Cerebellar nuclear complex (tissue), 1 donor: ENCODE measurements around the gene TBC1D30.
"Not testable (repeated sequence)": the region's sequence is repeated elsewhere in the genome, so short reads cannot be mapped to it uniquely, and the experiment has no call there.

ENCODE experiments used
- DNase-seq, 2 experiments: peaks; one replicate each; lab custom pipeline; 2025; lab: John Stamatoyannopoulos, UW

Gene TBC1D30

DNA sequence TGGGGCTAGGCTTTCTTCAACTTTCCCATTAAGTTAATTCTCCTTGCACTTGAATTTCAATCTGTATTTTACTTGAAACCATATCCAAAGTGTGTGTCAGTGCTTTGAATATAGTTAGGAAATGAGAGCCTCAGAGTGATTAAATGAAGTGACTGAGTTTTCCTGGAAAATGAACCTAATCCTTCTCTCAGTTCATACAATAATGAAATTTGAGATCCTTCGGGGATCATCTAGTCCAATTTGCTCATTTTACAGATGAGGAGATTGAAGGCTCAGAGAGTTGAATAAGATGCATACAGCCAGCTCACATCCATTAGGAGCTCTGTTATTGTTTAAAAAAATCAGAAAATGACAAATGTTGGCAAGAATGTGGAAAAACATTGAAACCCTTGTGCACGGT is 18.3 kb upstream of the TBC1D30 start:
- DNase-seq: no peak

DNA sequence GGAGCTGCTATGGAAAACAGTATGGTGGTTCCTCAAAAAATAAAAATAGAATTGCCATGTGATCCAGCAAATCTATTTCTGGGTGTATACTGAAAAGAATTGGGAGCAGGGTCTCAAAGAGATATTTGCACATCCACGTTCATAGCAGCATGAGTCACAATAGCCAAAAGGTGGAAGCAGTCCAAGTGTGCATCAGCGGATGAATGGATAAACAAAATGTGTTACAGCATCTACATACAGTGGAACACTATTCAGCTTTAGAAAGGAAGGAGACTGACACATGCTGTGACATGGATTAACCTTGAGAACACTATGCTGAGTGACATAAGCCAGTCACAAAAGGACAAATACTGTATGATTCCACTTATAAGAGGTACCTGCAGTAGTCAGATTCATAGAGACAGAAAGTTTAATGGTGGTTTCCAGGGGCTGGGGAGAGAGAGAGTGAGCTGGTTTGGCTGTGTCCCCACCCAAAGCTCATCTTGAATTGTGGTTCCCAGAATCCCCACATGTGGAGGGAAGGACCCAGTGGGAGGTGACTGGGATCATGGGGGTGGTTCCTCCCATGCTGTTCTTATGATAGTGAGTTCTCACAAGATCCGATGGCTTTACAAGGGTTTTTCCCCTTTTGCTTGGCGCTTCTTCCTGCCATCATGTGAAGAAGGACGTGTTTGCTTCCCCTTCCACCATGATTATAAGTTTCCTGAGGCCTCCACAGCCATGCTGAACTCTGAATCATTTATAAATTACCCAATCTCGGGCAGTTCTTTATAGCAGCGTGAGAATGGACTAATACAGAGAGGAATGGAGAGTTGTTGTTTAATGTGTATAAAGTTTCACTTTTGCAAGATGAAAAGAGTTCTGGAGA is 17.6 kb upstream of the TBC1D30 start:
- no peak for DNase-seq

DNA sequence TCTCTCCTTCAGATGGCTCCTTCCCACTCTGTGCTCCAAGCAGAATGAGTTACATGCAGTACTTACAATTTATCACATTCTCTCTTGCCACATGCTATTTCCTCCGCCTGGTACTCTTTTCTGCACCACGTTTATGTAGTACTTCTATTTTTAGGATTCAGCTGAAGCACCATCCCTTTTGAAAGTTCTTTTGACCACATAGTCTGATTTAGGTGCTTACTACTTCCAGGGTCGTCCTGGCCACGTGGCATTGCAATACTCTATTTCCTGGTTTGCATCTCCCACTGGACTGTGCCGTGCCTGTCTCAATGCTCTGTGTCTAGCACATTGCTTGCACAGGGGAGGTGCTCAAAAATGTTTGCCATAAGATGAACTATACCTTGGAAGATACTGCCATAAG is 16.3 kb upstream of the TBC1D30 start:
- no peak for DNase-seq

DNA sequence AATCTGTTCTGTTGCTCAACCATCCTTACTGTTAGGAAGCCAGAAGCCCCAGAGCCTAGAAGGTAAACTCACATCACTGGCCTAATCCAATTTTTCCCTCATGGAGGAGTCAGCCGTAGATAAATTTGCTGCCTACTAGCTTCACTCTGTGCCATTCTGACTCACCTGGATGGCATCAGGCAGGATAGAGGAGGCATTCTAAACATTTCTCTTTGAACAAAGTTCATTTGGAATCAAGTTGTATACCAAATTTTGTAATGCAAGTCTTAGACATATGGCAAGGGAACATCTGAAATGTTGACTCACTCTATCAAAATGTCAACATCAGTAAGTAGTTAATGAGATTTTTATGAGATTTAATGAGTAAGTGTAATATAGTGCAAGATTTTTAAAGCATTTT is 13.6 kb upstream of the TBC1D30 start:
- no peak for DNase-seq

DNA sequence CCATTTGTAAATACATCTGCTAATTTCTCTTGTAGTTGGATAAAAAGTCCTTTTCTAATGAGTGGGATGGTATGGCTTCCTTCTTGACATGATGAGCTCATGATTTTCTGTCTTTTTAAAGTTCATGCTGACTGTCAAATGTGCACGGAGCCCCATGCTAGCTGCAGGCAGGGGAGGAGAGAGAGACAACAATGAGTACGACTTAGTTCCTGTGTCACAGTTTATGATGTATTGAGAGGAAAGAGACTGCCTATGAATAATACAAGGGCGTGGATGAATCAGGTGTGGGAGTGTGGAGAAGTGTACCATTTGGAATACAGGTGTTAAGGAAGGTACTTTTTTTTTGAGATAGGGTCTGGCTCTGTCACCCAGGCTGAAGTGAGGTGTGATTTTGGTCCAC is 10.7 kb upstream of the TBC1D30 start:
- DNase-seq: no peak

DNA sequence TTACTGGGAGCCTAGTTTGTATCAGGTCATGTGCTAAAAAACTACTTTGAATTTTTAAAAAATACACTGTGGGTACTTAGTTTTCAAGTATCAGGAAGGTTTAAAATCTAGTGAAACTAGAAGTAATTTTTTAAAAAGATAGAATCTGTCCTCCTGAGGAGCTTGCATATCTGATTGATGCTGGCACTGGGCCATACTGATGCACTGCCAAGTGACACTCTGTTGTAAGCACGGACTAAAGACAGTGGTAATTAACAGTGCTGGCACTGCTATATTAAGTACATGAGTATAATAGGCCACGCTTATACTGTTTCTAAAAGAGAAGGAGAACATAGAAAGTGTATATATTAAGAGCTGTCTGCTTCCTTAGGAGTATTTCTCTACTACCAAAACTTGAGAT is 10.0 kb upstream of the TBC1D30 start:
- no peak for DNase-seq

DNA sequence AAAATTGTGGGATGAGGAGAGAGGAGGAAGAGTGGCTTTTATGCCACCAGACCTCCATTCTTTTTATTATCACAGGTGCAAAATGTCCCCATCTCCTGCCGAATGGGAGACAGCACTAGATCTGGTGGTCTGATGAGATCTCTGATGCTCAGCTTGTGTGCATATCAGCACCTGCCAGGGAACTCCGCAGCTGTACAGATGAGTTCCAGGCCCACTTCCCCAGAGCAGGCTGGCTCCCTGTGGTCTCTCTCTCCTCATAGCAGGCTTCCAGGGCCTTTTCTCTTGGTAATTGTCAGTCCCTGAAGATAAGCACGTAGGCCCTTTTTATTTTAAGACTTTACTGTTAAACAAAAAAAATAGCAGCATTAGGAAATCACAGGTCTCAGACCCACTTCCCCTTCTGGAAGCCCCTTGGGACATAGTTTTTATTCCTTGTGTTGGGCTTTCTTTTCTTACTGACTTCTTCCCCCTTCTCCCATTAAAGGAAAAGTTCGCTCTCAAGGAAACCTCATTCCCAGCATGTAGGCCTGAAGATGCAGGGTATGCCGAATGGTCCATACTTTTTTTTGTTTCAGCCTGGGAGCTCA is 4.5 kb upstream of the TBC1D30 start:
- DNase-seq: no peak

DNA sequence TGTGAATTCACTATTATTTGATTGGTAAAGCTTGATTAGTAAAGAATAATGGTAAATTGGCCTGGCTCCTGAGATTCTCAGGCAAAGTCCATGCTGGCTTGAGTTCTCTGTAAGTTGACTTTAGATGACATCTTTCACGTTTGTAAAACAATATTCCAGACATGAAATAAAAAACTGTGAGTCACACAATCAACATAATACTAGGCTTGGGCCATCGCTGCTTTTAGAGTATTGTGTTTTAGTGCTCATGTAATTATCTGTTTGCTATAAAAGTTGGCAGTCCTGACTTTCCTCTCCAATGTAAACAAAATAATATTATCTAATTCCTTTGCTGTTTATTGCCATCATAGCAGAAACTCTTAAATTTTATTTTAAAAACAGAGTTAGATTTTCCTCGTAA is 3.9 kb upstream of the TBC1D30 start:
- DNase-seq: no peak

DNA sequence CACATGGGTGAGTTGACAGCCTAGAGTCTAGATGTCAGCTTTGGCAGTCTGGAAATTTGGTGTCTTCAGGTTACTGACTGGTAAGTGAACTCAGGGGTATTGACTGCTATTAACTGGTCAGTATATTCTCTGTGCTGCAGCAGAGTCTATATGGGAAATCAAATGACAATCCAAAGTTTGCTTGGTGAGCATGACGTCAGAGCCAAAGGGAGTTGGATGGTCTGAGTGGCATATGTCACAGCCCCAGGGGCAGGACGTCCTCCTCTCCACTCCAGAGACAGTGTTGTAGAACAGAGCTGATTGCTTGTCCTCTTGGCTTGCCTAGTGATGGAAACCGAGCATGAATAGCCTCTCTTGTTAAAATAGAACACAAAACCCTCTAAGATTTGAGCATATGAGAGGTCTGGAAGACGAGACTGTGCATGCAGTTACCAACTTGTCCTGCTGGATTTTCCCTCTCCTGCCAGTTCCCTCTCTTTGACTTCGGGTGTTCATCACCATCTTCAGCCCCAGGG is 3.3 kb upstream of the TBC1D30 start:
- no peak for DNase-seq

DNA sequence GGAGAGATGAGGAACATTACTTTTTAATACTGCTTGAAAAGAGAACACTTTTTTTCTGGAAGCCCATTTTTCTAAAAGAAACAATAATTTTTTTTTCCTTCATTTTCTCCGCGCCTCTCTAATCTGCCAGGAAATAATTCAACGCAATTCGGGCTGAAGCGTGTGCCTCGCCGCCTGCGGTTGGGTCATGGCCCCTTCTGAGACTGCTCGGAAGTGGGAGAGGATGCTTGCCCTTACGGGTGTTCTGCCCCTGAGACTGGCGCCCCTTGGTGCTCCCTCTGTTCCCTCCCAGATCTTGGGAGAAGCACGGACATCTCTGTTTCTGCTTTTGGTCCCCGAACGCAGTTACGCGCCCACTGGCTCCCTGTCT is 332 bp upstream of the TBC1D30 start:
- DNase-seq: no peak

DNA sequence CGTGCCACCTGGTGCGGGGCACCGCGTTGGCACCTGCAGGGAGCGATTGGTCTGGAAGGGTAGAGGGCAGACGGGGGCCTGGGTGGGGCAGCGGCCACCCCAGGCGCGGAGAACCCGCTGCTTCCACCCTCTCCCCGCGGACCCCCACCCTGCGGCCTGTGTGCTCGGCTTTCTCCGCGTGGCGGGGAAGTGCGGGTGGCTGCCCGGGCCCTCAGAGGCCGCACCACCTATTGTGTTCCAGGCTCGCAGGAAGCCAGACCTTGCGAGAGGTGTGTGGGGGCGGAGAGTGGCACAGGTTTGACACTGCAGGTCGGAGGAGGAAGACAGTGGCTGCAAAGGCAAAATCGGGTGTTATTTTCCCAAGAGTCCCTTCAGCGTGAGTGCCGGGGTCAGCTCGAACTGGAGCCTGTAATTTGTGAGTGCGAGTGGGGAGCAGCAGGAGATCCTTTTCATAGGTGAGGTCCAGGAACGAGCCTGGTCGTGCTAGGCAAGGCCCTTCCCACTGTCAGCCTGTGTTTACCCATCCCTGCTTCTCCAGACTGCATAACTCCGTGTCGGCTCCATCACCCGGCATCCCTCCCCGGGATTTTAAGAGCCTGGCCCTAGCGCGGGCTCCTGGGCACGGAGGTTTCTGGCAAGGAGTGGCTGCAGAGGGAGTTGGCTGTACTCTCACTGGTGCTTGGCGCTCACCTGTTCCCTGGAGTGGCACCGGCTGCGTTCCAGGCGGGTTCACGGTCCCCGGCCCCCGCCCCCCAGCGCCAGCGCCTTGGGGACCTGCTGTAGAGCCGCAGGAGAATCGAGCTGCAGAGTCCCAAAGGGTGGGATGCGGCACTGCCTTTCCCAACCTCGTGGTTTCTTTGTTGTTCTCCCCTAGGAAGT is 935 bp downstream of the TBC1D30 start:
- DNase-seq: no peak

DNA sequence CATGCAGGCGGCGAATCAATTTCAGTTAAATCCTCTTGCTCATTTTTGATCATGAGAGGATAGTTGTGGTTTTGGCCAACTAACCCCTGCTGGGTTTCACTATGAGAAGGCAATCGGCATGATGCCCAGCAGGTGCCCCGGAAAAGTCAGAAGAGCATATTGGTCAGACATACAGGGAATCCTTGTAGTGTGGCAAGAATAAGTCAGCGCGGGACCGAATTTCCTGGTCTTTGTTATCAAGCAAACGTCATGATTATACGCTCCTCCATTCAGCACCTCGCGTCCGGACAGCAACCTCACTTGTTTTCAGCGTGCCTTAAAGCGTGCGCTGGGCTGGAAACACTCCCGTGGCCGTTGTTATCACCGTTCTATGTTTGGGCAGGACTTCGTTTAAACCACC is 1.8 kb downstream of the TBC1D30 start:
- DNase-seq: no peak

DNA sequence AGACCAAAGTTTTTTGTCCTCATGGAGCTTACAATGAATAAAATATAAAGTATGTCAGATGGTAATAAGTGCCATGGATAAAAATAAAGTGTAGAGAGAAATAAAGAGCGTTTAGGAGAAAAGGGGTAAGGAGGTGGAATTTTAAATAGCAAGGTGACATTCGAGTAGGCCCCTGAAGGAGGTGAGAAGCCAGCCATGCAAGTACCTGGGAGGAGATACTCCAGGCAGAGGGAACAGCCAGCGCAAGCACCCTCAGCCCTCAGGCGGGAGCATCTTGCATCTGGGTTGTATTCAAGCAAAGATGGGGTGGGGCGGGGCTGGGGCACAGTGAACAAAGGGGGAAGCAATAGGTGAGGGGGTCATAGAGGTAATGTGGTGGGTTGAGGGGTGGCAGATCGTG is 4.3 kb downstream of the TBC1D30 start:
- no peak for DNase-seq

DNA sequence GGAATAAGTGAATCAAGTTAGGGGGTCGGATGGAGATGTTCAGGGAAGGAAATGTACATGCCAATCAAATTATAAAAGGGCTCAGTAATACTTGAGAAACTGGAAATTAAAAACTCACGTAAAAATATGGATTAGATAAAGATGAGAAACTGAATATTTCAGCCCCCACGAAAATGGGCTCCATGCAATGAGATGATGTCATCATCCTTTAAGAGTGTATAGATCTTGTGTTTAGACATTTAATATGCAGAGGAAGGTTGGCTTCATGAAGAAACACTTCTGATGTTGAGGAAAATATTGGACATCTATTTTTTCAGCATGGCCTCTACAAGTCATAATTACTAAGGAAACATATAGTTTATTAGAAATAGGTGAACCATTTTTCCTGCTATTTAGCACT is 9.5 kb downstream of the TBC1D30 start:
- DNase-seq: no peak

DNA sequence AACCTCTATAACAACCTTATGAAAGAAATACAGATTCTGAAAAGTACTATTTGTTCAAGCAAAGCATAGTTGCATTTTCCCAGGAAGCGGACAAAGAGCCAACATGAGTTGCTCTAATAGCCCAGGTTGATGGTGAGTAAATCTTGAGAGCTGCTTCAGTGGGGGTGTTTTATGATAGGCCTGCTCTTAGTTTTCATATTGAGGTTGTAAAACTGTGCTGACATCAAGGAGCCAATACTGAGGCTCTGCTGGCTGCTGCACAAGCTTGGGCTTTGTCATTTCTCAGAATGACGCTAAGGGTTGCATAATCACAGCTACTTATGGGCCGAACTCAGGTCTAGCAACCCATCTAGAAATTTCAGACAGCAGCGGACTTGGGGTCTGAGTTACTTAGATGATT is 11.5 kb downstream of the TBC1D30 start:
- no peak for DNase-seq

DNA sequence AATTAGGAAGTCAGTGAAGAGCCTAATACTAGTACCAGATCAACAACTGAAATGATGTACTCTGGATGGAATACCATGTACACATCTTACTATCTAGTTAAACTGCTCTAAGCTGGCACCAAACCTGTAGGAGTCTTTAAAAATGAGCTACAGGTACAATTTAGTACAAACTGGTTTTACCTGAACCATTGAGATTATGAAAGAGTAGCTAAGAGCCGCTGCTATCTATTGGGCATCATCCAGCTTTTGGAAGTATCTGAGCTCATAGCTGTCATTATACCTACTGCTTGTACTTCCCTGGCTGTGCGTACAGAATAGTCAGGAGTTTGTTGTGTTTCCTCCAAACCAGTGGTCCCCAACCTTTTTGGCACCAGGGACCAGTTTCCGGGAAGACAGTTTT is 12.4 kb downstream of the TBC1D30 start:
- no peak for DNase-seq

DNA sequence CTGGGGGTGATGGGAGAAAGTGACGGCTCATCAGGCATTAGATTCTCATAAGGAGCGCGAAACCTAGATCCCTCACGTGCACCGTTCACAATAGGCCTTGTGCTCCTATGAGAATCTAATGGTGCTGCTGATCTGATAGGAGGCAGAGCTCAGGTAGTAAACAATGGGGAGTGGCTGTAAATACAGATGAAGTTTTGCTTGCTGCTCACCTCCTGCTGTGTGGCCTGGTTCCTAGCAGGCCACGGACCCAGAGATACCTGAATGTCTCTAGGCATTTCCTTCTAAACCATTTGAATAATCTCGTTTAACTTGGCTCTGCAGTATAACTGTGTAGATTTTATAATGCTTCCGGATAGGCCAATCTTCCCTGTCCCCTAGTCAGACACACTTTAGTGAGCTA is 13.0 kb downstream of the TBC1D30 start:
- DNase-seq: no peak

DNA sequence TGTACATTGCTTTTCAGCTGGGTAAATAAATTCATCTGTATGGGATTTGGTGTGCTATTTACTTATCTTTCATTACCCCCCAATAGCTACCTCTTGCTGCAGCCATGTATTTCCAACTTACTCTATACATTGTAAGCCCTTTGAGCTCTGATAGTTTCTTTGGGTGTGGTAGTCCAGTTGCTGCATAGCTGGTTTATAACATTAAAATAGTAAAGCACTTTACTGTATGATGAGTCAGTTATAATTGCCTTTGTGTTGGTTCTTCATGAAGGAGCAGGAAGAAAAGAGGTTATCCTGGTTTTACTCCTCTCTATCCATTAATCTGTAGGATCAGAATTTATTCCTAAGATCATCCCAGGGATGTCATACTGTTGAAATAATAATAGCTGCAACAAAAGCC is 15.7 kb downstream of the TBC1D30 start:
- no peak for DNase-seq

DNA sequence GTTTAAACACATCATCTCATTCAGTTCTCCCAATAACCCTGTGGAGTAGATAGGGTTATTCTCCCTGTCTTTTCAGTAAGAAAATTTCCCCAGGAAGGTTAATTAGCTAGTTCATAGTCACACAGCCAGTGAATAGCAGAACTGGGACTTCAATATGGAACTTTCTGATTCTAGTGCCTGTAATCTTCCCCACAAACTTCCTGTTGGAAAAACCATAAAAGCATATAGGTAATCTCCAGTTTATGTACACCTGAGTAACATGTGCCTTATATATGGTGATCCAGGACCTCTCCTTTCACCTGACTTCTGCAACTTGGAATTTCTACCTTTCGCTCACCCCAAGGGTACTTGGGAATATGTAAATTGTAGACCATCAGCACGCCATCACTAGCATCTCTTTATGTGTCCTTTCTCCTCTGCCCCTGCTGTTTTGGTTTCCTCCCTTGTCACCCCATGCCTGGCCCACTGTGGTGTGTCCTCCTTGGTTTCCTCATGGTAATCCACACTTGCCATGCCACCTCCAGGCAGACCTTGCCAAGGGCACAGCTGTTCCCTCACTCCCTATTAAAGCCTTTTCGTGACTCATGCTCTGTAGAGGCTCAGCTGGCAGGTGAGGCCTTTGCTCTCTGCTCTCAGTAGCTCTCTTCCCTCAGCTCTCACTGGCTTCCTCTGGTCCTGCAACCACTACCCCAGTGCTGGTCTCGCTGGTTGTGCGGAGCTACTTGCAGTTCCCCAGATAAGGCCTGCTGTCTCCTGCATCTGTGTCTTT is 16.7 kb downstream of the TBC1D30 start:
- no peak for DNase-seq

DNA sequence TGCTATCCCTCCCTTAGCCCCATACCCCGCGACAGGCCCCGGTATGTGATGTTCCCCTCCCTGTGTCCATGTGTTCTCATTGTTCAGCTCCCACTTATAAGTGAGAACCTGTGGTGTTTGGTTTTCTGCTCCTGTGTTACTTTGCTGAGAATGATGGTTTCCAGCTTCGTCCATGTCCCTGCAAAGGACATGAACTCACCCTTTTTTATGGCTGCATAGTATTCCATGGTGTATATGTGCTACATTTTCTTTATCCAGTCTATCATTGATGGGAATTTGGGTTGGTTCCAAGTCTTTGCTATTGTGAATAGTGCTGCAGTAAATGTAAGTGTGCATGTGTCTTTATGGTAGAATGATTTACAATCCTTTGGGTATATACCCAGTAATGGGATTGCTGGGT is 24.0 kb downstream of the TBC1D30 start:
- DNase-seq: not testable (repeated sequence)

DNA sequence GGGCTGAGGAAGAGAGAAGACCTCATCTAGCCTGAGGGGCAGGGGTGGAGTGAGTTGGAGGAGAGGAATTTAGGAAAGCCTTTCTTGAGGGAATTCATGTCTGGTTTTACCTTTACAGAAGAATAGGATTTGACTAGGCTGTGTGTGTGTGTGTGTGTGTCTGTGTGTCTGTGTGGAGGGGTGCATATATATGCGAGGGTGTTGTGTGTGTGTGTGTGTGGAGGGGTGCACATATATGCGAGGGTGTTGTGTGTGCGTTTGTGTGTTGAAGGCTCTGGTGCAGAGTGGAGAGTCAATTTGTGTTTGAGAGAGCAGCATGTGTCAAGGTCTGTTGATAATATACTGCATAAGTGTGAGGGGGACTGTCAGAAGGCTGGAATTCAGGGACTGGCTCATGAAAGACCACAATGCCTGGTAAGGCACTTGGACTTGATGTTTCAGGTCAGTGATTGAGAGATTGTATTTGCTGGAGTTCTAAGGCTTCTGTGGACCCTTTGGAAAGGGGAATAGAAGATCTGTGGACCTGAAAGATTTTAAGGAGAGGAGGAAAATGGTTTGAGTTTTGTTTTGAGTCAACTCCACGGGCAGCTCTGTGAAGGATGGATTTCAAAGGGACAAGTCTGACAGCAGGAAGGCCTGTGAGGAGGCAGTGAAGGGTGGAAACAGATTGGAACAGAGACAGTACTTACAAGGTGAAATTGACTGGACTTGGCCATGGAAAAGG is 34.6 kb downstream of the TBC1D30 start:
- DNase-seq: no peak
